HG03103 (cell line): Measurements from ENCODE around the gene HS6ST1.

Experiments used
- ATAC-seq: cut with Tn5 transposase; IDR thresholded peaks from one replicate; pipeline ENCODE4 v1.9.1; 2021; ENCODE audit warnings: low read depth; ENCODE audit not compliant: unreplicated experiment

The HS6ST1 gene

DNA sequence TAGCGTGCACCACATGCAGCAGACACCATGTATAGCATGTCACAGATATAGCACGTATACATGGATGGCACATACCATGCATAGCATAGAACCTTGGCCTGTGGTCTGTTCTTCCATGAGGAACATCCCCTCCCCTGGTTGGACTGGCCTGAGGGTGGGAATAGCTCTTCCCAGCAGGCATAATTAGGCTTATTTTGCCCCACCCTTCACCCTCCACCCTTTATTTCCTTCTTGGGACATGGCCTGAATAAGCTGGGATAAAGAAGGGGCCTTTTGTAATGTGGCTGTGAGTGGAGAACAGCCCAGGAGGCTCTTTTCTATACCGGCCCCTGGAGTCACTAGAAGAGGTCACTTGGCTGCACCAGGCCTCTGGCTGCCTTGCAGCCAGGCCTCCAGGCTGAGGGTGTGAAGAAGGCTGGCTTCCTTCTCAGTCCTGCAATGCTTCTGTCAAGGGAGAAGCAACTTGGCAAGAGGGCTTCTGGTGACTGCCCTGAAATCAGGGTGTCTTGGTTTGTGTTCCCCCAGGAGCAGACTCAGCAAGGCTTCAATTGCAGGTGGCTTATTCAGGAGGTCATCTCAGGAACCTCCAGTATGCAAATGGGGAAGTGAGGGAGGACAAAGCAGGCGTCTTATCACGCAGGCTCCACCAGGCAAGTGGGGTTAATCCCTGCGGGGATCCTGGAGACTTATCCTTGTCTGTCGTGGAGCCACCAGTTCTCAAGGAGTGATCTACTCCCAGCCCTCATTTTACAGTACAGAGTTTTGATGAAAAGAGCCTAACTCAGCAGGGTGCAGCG, 68.2 kb downstream of the HS6ST1 start:
- no peak for ATAC-seq

GRCh38 chr2:128249555-128249954, 69.1 kb downstream of the HS6ST1 start:
- no peak for ATAC-seq

DNA sequence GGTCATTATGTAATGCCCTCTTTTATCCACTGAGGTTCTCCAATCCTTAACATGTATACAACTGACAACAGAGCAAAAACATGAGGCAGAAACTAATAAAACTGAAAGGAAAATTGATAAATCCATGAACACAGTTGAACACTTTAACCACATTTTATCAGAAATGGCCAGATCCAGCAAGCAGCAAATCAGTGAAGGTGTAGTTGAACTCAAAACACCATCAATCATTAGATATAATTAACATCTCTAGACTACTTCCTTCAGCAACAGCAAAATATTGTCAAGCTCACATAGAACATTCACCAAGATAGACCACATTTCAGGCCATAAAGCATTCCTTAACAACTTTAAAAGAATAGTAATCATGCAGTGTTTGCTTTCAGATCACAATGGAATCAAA, 72.9 kb downstream of the HS6ST1 start:
- no peak for ATAC-seq

DNA sequence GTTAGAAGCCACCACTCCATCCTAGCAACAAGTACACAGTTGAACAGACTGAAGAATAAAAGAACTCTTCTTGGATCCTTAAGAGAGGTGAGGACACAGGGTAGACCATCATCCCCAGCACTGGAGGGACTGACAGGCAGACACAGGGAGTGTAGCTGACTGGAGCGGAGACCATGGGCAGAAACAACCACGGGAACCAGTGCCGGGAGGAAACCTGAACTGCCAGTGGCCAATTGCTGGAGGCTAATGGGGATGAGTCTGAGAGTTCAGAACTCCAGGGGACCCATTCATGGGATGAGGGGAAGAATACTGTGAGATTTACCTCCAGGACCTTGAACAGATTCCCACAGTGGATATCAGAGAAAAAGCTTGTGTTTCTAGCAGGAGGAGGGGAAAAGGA, 76.8 kb downstream of the HS6ST1 start:
- ATAC-seq = no peak

DNA sequence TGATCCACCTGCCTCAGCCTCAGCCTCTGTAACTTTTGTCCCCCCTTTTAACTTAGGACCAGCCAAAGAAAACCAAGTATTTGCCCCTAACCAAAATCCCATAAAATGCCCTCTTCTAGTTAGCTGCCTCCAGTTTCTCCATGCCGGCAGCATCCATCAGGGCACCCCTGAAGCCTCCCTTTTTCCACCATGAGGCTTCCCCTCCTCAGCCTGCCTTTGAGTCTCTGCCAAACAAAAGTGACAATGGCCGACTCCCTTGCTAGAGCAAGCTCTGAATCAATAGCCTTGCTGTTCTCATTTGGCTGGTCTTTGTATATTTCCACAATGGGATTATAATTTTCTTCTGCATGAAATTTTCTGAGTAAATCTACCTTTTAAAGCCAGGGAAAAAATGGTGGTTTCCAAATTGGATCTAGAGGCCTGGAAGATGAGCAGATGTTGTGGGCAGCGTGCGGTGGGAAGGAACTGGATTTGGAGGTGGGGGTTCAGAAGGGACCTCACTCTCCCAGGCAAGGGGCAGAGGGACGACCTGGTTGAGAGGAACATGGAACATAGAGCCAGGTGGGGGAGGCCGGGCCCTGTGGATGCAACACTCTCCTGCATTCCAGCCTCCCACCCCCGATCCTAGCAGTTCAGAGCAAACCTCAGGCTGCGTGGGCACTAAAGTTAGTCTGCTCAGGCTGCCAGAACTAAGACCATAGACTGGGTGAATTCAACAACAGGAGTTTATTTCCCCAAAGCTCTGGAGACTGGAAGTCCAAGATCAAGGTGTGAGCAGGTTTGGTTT, 80.6 kb downstream of the HS6ST1 start:
- ATAC-seq = no peak

DNA sequence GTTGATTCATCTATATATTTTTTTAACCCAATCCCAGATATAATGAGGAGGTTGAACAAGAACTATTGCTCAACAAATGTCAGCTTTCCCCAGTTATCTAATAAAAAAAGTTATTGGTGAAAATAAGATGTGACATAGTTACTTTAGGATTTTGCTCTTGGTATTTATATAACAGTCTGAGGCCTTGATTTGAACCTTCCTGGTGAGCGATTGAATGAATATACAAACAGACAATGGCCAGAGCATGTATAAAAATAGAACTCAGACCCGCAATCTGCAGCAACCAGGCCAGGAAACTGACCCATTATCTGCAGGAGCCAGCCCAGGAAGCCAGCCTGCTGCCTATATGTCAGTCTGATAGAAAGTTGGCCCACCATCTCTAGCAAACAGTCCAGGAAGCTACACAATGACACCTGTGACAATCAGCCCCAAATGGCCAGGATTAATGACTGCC, 81.6 kb downstream of the HS6ST1 start:
- no peak for ATAC-seq

- ATAC-seq = no peak
Measured at GRCh38 chr2:128236491-128237035, 82.1 kb downstream of the HS6ST1 start.

GRCh38 chr2:128235581-128235980, 83.1 kb downstream of the HS6ST1 start:
- ATAC-seq = no peak

DNA sequence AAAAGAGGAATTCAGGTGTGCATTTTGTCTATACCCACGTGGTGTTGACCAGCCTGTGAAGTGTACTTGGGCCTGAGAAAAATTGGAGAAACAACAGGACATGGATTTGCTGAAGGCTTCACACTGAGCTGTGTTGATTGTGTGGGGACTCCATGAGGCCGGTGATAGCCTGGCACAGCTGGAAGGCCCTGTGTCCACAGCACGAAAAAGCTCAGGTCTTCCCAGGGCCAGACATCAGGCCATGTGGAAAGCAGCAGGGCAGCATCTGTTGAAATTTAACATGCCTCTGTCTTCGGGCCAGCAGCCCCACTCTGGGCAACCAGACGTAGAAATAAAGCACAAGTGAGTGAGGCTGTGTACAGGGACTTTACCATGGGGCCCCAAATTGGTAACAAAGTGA, 84.1 kb downstream of the HS6ST1 start:
- no peak for ATAC-seq

DNA sequence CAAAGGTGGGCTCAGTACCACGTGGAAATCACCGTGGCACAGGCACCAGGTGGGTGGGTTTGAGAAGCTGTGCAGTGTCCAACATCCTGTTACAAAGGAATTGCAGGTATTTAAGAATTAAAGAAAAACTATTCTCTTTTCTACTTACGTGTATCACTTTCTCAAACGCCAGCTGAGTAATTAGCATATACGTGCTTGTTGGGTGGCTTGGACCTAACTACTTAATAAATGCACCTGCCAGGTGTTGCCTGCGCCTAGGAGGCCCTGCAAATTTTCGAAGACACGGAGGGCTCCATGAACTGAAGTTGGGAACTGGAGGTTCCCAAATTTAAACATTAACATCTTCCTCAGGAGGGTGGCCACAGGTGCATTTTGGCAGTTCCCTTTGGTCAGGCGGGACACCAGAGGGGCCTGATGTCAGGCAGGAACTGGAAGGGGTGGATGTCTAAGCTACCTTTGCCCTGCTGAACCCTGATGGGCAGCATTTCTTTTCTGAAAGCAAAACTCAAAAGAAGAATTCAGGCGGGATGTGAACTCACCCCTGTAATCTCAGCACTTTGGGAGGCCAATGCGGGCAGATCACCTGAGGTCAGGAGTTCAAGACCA, 84.8 kb downstream of the HS6ST1 start:
- ATAC-seq = no peak

- peak; percentile 88 for ATAC-seq
Measured at GRCh38 chr2:128232965-128233789, 85.5 kb downstream of the HS6ST1 start.

DNA sequence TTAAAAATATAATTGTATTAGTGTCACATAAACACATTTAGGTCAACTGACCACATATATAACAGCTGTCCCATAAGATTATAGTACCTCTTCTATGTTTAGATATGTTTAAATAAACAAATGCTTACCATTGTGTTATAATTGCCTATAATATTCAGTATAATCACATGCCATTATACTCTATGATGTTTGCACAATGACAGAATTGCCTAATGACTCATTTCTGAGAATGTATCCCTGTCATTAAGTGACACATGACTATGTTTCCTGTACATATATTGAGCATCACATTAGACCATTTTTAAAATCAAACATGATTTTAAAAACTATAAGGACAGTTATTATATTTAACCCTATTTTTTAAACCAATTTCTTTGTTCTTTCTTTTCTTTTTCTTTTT, 89.8 kb downstream of the HS6ST1 start:
- no peak for ATAC-seq

GRCh38 chr2:128227862-128228261, 90.8 kb downstream of the HS6ST1 start:
- no peak for ATAC-seq

GRCh38 chr2:128219891-128220290, 98.8 kb downstream of the HS6ST1 start:
- ATAC-seq = no peak

GRCh38 chr2:128217671-128218070, 101.0 kb downstream of the HS6ST1 start:
- ATAC-seq = no peak

- no peak for ATAC-seq
Measured at GRCh38 chr2:128215897-128216642, 102.6 kb downstream of the HS6ST1 start.
